Jurkat, Clone E6-1 (cell line): Measurements from ENCODE around the gene PCYT1A.
"Not testable (repeated sequence)": the region's sequence is repeated elsewhere in the genome, so short reads cannot be mapped to it uniquely, and the experiment has no call there.

Source experiments
- DNase-seq: peaks from one replicate; pipeline ENCODE4 v3.0.0-alpha.2; 2011; ENCODE audit warnings: low read depth, low spot score
- H3K4me3 ChIP-seq: 2 replicates; pipeline ENCODE4 v1.5.1; 2011; ENCODE audit warnings: mild to moderate bottlenecking, low read length, control low read depth, moderate library complexity

Gene PCYT1A

DNA sequence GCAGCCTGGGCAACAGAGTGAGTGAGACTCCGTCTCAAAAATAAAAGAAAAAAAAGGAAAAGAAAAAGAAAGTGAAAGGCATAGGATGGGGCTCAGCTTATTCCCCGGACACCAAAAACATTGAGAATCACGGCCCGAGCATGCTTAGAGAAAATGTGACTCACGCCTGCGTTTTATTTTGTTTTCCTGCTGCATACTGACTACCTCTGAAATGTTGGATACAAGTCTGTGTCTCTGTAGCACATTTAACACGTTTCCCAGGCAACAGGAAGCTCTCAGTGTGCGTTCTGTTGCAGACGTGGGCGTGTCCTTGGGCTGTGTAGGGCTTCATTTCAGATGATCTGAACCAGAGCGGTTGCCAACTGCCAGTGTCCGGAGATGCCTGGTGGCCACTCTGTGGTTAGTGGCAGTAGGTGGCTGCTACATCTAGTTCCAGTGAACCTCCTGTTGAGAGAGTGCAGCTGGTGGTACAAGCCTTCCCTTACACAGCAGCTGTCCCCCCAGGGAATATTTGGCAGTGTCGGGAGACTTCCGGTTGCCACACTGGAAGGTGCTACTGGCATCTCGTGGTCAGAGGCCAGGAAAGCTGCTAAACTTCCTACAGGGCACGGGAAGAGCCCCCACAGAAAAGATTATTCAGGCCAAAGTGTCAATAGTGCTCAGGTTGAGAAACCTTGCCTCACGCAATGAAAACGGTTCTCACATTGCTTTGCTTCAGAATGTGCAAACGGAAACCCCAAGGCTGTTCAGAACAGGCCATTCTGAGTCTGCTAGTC lies 68.1 kb downstream of the PCYT1A start:
- peak overlapping the region; percentile 38 for H3K4me3 ChIP-seq
- peak; percentile 70 for DNase-seq

GRCh38 chr3:196218155-196218712 lies 69.3 kb downstream of the PCYT1A start:
- no peak overlapping the region for H3K4me3 ChIP-seq
- no peak for DNase-seq

DNA sequence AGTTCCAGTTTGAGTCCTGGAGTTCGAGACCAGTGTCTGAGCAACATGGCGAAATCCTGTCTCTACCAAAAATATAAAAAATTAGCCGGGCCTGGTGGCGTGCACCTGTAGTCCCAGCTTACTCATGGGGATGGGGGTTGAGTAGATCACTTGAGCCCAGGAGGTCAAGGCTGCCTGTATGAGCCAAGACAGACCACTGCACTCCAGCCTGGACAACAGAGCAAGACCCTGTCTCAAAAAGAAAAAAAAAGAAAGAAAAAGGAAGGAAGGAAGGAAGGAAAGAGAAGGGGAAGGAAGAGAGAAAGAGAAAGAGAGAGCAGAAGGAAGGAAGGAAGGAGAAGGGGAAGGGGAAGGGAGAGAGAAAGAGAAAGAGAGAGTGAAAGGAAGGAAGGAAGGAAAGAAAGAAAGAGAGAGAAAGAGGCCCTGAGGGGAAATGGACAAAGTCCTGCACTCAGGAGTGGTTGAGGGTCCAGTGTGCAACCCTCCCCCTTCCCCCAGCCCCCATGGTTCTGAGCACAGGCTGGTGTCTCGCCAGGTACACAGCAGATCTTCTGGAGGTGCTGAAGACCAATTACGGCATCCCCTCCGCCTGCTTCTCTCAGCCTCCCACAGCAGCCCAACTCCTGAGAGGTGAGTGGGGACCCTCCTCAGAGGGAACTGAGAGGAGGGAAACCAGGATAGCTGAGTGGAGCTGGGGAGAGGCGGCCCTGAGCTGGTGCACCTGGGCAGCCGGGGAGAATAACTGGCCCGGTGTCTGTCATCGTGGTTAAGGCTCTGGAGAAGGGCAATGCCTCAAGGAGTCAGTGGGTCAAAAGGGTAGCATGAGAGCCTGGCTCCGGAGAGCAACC lies 70.0 kb downstream of the PCYT1A start:
- DNase-seq = no peak
- H3K4me3 ChIP-seq = no peak overlapping the region

DNA sequence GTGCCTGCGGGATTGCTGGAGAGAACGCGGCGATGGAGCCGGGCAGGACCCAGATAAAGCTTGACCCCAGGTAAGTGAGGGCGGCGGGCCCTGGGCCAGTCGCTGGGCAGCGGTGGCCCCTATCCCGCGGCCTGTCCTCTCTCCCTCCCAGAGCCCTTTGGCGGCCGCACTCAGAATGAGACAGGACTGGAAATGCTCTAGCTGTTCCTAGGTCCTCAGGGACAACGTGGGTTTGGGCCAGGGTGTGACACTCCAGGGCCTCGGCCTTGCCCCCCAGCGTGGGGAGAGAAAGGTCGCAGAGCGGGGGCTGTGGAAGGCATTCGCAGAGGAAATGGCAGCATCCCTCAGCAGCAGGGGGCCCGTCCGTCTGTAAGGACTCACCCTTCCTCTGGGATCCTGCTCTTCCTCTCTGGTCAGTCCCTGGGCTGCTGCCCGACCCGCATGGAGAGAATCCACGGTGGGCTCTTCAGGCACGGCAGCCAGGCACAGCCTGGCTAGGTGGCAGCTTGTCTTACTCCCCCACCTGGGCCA lies 70.8 kb downstream of the PCYT1A start:
- H3K4me3 ChIP-seq = no peak overlapping the region

GRCh38 chr3:196216089-196216564 lies 71.4 kb downstream of the PCYT1A start, which contains the start of gene SLC51A:
Gene SLC51A (plus strand): TSS chr3:196216534. CDS start chr3:196216713, 179 bp downstream.
- DNase-seq = no peak
- no peak within 1 kb of the TSS for H3K4me3 ChIP-seq

More for the DNA sequence above, 70.8 kb downstream of the PCYT1A start:
- no peak for DNase-seq

GRCh38 chr3:196215493-196216020 lies 72.0 kb downstream of the PCYT1A start:
- H3K4me3 ChIP-seq = no peak overlapping the region

DNA sequence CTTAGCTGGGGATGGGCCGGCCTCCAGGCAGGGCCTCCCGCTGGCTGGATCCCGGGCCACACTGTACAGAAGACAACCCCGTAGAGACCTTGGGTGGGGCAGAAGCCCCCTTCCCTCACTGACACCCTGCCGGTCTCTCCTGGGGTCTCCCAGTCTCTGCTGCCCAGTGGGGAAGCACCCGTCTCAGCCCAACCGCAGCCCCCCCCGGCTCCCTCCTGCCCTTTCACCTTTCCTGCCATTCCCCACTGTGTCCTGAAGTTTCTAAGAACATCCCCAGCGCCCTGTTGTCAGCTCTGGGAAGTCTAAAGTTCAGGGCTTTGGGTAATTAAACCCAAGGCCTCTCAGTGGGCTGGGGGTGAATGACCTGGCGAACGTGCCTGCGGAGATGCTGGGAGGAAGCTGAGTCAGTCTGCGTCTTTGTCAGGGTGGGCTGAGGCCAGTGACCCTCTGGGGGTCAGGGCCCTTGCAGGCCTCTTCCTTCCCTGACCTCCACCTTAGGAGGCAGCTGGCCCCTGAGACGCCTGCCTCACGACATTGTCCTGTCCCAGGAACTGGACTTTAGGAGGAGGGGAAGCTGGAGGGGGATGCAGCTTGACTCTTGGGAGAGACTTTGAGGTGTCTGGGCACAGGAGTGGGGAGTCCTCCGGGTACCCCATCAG lies 72.6 kb downstream of the PCYT1A start:
- no peak for DNase-seq
- no peak overlapping the region for H3K4me3 ChIP-seq

More at GRCh38 chr3:196215493-196216020, 72.0 kb downstream of the PCYT1A start:
- DNase-seq = no peak

DNA sequence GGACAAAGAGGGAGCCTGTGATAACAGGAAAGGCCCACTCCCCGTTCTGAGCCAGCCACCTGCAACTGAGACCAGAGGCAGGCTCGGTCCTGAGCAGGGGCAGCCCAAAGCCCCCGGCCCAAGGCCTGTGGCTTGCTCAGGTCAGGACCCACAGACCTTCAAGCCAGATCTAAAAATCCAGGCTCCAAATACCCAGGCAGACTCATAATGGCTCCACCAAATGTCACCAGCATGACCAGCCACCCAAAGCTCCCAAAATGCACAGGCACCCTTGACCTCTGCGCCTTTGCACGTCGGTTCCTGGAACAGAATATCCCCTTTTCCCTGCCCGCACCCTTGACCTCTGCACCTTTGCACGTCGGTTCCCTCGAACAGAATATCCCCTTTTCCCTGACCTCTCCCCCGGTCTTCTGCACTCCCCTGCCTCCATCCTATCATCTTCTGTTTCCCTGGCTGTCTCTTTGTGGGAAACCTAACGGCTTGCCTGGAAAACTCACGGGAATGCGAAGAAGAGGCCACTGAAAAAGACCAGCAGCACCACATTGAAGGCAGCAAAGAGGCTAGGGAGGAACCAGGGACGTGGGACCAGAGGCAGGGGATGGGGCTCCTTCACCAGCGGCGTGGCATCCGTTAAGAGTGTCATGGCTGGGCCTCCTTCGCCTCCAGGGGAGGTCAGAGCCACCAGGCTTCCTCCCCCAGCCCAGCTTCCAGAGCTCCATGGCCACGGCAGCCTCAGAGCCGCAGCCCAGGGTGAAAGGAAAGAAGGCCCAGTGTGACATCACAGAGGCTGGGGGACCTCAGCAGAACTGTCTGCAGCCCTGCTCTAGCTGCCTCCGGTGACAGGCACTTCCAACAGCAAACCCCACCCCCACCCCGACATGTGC lies 76.6 kb downstream of the PCYT1A start, which contains the start of gene ZDHHC19:
Gene ZDHHC19, minus strand, starts transcription at position 728 of the 884 bp plus-strand sequence. Its CDS starts 85 bp downstream, at position 643.
- no peak for DNase-seq
- no peak within 1 kb of the TSS for H3K4me3 ChIP-seq

GRCh38 chr3:196209944-196210672 lies 77.4 kb downstream of the PCYT1A start:
- not testable (repeated sequence) for DNase-seq, H3K4me3 ChIP-seq

DNA sequence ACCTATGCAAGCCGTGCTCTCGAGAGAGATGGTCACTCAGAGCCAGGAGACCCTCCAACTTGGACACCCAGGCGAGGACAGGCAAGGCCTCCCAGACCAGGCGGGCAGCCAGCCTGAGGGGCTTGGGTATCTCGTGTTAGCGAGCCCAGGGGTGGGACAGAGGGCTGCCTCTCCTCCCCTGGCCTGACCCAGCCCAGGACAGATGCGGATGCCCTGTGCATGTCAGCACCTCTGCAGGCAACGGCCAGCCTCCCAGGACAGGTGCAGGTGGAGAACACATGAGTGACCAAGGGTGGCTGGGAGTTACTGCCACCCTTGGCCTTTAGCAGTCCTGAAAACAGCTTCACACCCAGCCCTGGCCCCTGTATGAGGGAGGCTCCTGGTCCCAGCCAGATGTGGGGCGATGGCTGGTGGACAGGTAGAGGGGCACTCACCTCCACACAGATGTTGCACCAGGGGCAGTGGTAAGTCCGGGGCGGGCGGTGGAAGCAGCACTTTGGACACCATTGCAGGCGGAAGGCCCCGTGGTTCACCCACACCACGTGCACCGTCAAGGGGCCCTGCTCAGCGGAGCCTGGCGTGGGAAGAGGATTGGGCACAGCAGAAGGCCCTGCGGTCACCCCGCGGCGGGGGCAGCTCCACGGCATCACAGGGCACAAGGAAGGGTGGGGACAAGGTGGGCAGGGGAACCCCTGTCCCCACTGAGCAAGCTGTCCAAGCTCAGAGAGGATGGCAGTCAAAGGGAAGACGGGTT lies 78.4 kb downstream of the PCYT1A start:
- DNase-seq = no peak
- no peak overlapping the region for H3K4me3 ChIP-seq

GRCh38 chr3:196207833-196208607 lies 79.5 kb downstream of the PCYT1A start:
- DNase-seq = no peak
- H3K4me3 ChIP-seq = peak overlapping the region; percentile 32

DNA sequence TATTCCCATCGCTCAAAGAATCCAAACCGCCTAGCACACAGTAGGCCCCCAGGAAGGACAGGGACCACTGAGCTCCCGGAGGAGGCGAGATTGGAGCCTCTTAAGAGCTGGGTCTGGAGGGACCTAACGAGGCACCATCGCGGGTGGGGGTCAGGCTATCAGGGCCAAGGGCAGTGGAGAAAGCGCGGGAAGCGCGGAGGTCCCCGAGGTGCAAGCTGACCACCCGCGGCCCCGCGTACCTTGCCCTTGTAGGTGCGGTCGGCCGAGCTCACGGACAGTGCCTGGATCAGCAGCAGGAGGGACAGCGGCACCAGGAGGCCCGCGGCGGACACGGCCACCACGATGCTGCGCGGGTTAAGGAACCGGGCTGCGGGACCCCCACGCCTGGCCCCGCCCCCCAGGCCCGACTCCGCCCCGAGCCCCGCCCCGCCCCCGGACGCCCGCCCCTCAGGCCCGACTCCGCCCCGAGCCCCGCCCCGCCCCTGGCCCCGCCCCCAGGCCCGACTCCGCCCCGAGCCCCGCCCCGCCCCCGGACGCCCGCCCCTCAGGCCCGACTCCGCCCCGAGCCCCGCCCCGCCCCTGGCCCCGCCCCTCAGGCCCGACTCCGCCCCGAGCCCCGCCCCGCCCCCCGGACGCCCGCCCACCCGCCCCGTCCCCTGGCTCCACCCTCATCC lies 80.2 kb downstream of the PCYT1A start:
- no peak overlapping the region for H3K4me3 ChIP-seq
- DNase-seq = no peak

DNA sequence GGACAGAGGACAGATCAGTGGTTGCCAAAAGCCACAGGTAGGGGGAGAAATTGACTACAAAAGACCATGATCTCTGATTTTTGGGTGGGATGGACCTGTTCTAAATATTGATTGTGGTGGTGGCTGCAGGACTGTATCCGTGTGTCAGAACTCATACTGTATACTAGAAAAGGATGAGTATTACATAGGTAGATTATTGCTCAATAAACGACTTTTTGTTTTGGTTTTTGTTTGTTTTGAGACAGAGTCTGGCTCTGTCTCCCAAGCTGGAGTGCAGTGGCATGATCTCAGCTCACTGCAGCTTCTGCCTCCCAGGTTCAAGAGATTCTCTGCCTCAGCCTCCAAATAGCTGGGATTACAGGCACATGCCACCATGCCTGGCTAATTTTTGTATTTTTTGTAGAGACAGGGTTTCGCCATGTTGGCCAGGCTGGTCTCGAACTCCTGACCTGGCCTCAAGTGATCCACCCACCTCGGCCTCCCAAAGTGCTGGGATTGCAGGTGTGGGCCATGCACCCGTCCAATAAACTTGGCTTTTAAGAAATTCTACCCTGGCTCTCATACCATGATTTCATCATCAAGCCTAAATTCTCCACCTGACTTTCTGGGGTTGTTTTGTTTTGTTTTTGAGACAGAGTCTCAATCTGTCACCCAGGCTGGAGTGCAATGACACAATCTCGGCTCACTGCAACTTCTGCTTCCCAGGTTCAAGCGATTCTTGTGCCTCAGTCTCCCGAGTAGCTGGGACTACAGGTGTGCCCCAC lies 81.9 kb downstream of the PCYT1A start:
- not testable (repeated sequence) for DNase-seq, H3K4me3 ChIP-seq

DNA sequence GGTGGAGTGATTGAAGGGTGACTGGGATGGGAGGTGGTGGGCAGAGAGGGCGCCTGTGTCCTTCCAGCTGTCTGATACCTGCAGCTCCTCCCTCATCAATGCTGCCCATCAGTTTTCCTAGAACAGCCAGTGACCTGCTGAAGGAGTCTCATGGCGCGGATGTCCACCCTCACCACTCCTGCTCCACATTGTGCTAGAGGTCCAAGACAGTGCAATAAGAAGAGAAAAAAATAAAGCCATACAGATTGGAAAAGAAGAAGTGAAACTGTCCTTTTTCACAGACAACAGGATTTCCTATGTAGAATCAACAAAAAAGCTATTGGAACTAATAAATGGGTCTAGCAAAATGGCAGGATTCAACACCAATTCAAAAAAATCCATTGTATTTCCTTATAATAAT lies 83.7 kb downstream of the PCYT1A start:
- H3K4me3 ChIP-seq = no peak overlapping the region
- DNase-seq = no peak
